K562 (cell line): ENCODE results near the gene GNA15. TPM values are rescaled to one million over a fixed set of nuclear protein-coding genes. Genes with fewer than 3 reads are reported as not detected.

Experiments used
- BCL6 ChIP-seq: fragments of 250-450 bp; sonication (Bioruptor Pico); IDR thresholded peaks from 2 replicates; pipeline ENCODE4 v1.4.0; 2020
- MTA3 ChIP-seq: fragments of 450-650 bp; formaldehyde crosslinking; IDR thresholded peaks from 2 replicates; pipeline ENCODE4 v1.6.1; 2017; ENCODE audit warnings: mild to moderate bottlenecking, borderline replicate concordance
- SIX5 ChIP-seq, 2 experiments: IDR thresholded peaks; 2 replicates each; pipeline ENCODE4 v1.6.1; 2011; ENCODE audit warnings: low read length in 2 of 2, borderline replicate concordance in 1 of 2, low read depth in 1 of 2, mild to moderate bottlenecking in 1 of 2, moderate library complexity in 1 of 2; ENCODE audit not compliant: insufficient read depth in 1 of 2
- SRSF9 ChIP-seq: fragments of 200-400 bp; formaldehyde crosslinking; IDR thresholded peaks from 2 replicates; pipeline ENCODE4 v1.6.1; 2017; ENCODE audit warnings: low read depth, low read length, borderline replicate concordance
- ZBTB40 ChIP-seq, 2 experiments: fragments of 450-650 bp in 1 of 2; sonication (generic) in 1 of 2; formaldehyde crosslinking in 1 of 2; IDR thresholded peaks; 2 replicates each; pipeline versions ENCODE4 v1.7.1 to v1.9.0; 2016 to 2022; ENCODE audit warnings: inconsistent platforms in 1 of 2, mild to moderate bottlenecking in 1 of 2, missing genetic modification reagents in 1 of 2
- polyA plus RNA-seq, 8 experiments: library from polyadenylated mRNA; depleted of rRNA in 4 of 8; stranded (reverse) in 5 of 8; unstranded in 3 of 8; fragments of >200 nt; fragmentation: Nextera tagmentation in 2 of 8; fragmentation: Illumina TruSeq in 1 of 8; extraction: Ambion mirVana in 2 of 8; extraction: Trizol in 1 of 8; gene quantifications; 2 replicates each; pipeline versions ENCODE4 v1.2.1 to v1.2.3, GENCODE V29; 2011 to 2014; ENCODE audit warnings: inconsistent platforms in 1 of 8, missing spikeins in 1 of 8
- total RNA-seq, 7 experiments: library from RNA; depleted of rRNA in 6 of 7; stranded (reverse); fragments of >200 nt in 6 of 7; fragmentation: Illumina TruSeq in 2 of 7; extraction: Trizol in 2 of 7; gene quantifications; 2 replicates each; pipeline versions ENCODE4 v1.2.1 to v1.2.3, GENCODE V29; 2011 to 2021; ENCODE audit warnings: low replicate concordance in 1 of 7

The GNA15 gene
- total and polyA plus RNA-seq, 9 of the 15 experiments (the other 6 are each of a cell fraction or from before 2014, with no cell fraction given): 0.03 to 0.24 (median 0.11) TPM; not detected in 1

DNA sequence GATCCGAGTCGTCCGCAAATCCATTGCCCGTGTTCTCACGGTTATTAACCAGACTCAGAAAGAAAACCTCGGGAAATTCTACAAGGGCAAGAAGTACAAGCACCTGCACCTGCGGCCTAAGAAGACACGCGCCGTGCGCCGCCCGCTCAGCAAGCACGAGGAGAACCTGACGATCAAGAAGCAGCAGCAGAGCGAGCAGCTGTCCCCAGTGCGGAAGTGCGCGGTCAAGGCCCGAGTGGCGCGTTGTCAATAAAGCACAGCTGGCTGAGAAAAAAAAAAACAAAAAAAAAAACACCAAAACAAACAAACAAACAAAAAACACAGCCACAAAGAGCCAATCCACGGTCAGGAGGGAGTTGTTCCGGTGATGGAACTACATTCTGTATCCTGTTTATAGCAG lies 4.7 kb upstream of the GNA15 start (continued):
- TF ChIP-seq ZBTB40 (IDR thresholded peaks at IDR 0.05): peak; percentile 80
- TF ChIP-seq ZBTB40 (CRISPR knock-in tag; IDR thresholded peaks at IDR 0.05): peak; percentile 86
- no peak for TF ChIP-seq BCL6 (CRISPR knock-in tag)
- no peak for TF ChIP-seq SIX5 (IDR thresholded peaks at IDR 0.05; ENCODE audit: borderline replicate concordance in 1 of 2, insufficient read depth in 1 of 2, low read depth in 1 of 2, low read length in 2 of 2)
- no peak for TF ChIP-seq SRSF9
- TF ChIP-seq MTA3: no peak
